Body of pancreas (tissue), 4 donors: ENCODE measurements around the gene STAT5B.

Experiments used
- CTCF ChIP-seq, 7 experiments: fragments of 450-650 bp in 4 of 7; fragments of 200-600 bp in 3 of 7; sonication (generic) in 3 of 7; IDR thresholded peaks; one replicate each; pipeline ENCODE4 v1.5.1; 2016 to 2019; ENCODE audit warnings: antibody characterized with exemption in 7 of 7
- POLR2A ChIP-seq, 3 donors: fragments of 450-650 bp; IDR thresholded peaks; one replicate each; pipeline ENCODE4 v1.6.1; 2016; ENCODE audit warnings: antibody characterized with exemption in 3 of 3, mild to moderate bottlenecking in 2 of 3

DNA sequence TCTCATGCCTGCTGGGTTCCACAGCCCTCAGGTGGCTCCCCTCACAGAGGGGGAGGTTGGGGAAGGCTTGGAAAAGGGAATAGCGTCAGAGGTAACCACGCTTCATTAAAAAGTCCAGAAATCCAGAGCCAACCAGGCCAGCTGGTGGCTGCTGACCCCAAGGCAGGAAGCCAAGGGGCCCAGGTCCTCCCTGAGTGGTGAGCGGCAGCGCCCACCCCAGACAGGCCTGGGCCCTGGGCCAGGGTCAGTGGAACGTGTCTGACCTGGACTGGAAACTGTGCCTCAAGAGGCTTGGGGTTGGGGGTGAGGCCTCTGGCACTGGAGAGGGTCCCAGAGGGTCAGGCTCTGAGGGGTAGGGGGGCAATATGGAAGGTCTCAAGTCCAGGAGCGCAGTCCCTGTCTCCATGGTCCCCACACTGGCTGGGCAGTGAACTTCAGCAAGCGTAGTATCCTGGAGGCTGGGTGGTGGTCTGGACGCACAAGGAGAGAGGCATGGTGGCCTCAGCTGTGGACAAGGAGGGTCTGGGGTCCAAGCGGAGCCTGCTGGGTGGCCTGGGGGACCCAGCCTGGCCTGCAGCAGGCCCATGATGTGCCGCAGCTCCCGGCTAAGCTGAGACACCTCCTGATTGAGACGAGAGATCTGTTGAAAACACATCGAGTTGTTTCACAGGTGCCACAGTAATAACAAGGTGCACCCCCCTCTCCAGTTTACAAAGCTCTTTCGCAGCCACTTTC, 116.2 kb downstream of the STAT5B start:
- TF ChIP-seq CTCF (IDR thresholded peaks at IDR 0.05) (no peak), POLR2A (IDR thresholded peaks at IDR 0.05) (no peak)
